Activated CD4-positive, CD25-positive, alpha-beta regulatory T cell treated with anti-CD3 and anti-CD28 coated beads, Interleukin-2, amount 50 U/mL, for 72 hours (primary cell): ENCODE data around the gene CPAMD8.

Experiments
- DNase-seq: peaks from one replicate; pipeline ENCODE4 v3.0.0; 2021

The CPAMD8 gene

DNA sequence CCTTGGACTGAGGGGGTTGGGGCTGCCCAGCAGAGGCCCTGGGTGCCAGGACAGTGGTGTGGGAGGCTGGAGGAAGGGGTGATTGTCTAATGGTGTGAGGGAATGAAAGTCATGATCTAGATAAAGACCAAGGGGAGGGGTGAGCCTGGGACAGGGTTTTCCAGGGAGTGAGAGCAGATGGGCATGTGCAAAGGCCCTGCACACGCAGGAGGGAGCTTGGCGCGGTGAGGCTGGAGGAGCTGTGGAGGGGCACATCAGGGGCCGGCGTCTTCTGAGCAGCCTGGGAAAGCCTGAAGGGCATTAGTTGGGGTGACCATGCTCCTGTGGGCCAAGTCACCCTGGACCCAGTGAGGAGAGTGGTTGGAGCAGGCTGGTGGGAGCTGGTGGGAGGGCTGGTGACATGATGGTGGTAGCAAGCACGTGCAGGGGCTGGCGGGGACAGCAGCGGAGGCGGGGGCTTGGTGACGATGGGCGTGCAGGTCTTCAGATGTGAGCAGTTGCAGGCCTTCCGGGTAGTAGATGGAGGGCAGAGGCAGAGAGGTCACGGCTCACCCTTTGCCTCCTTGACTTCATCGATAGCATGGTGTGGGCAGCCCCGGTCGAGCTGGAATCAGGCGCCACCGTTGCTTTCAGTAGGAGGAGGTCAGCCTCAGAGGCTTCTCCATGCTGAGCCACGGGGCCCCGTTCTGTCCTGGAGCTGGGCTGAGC, 158.0 kb downstream of the CPAMD8 start:
- DNase-seq, result no peak

DNA sequence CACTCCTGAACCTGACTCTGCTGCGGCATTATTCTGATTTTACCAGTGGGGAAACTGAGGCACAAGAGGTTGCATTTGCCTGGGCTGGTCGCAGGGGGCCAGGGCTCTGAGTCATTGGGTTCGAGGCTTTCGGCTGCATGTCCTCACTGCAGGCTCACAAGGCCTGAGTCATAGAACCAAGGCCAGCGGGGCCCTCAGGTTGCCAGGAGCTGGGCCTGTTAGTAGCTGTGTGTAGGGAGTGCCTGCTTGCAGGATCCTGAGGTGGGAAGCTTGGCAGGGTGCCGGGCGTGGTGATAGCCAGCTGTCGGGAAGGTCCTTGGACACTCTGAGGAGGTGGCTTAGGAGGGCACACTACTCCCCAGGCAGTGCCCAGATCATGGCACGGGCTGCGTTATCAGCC, 159.4 kb downstream of the CPAMD8 start:
- DNase-seq, result no peak

GRCh38 chr19:16862826-16863415, 163.7 kb downstream of the CPAMD8 start:
- DNase-seq, result no peak

GRCh38 chr19:16861834-16862233, 164.8 kb downstream of the CPAMD8 start:
- DNase-seq, result no peak

GRCh38 chr19:16861011-16861410, 165.6 kb downstream of the CPAMD8 start:
- no peak for DNase-seq

DNA sequence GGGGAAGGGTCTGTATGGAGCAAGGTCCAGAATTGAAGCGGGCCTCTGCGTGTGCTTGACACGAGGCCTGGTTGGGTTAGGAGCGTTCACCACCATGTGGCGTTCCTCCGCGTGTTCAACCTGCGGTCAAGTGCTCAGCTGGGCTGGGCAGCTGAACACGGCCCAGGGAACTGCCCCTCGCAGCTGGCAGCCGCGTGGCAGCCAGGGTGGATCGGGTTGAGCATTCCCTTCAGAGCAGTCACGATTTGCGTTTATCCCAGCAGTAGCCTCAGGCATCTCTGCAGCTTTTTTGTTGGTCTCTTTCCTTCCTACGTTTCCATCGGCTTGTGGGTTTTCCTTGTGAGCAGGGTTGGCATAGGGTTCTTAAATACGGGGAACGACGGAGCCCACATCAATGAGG, 166.5 kb downstream of the CPAMD8 start:
- no peak for DNase-seq

GRCh38 chr19:16859626-16860025, 167.0 kb downstream of the CPAMD8 start:
- DNase-seq, result no peak

DNA sequence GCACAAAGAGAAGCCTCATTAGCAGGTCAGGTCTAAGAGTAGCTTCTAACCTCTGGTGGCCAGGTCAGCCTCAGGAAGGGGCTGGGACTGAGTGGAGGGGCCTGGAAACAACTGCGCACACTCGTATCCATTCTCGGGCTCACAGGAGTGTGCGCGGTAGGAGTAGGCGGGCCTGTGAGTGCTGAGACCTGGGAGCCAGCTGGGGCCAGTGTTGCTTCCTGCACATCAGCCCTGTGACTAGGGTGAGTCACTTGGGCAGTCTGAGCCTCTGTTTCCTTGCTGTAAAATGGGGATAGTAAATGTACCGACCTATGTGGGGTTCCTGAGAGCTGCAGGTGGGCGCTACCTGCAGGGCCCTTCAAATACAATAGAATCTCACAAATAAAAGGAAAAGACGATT, 170.5 kb downstream of the CPAMD8 start:
- DNase-seq, result no peak

- DNase-seq, result no peak
These were observed 173.5 kb downstream of the CPAMD8 start for GRCh38 chr19:16853066-16853465.

DNA sequence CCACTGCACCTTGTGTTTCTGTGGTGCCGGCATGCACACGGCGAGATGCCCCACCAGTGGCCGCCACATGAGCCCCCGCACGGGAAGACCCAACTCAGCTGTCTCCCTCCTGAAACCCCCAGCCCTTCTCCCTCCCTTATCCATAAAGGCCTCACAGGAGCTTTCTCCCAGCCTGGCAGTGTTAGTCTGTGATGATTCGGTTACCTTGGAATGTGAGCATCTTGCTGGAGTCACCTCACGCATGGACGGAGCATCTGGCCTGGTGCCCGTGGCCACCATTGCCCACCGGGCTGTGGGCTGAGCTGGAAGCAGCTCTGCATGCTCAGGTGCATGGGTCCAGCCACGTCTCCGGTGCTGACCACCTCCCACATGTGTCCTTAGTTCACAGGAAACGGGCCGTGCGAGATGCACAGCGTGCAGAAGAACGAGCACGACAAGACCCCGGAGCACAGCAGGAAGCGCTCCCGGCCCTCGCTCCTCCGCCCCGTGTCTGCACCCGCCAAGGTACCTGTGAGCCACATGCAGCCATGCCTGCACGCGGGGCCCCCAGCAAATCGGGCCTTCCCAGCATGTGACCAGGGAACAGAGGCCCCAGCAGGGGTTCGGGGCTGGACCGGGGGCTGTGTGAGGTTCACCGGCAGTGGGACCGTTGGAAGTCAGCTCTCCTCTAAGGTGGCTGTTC, 175.4 kb downstream of the CPAMD8 start:
- DNase-seq, result no peak

DNA sequence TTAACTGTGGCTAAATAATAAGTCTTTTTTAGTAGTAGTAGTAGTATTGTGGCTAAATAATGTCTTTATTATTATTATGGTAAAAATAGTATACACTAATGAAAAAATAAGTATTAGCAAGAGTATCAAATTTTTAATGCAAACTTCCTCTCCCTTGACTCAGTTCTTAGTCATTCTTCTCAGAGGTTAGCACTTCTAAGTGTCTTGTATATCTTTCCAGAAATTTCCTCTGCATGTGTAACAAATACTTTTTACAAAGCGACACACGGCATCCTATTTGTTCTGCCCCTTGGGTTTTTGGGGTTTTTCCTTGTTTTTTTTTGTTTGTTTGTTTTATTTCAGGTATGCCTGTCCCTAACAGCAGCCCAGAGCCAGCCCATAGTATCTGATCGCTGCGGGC, 176.5 kb downstream of the CPAMD8 start:
- no peak for DNase-seq

- DNase-seq, result no peak
These were observed 177.4 kb downstream of the CPAMD8 start for GRCh38 chr19:16849168-16849567.

DNA sequence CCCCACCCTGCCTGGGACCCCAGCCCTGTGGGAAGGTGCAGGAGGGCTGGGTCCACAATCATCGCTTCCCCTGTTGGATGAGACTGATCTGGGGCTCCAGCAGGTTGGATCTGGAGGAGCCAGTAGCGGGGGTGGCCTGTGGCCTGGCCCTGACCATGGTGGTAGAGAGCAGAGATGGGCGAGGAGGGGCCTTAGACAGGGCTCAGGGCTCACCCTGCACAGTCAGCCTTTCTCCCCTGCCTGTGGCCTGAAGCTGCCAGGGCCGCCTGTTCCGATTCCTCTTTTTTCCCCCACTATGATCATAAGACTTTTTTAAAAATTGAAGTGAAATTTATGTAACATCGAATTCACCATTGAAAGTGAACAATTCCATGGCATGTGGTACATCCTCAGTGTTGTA, 179.2 kb downstream of the CPAMD8 start:
- DNase-seq, result no peak

DNA sequence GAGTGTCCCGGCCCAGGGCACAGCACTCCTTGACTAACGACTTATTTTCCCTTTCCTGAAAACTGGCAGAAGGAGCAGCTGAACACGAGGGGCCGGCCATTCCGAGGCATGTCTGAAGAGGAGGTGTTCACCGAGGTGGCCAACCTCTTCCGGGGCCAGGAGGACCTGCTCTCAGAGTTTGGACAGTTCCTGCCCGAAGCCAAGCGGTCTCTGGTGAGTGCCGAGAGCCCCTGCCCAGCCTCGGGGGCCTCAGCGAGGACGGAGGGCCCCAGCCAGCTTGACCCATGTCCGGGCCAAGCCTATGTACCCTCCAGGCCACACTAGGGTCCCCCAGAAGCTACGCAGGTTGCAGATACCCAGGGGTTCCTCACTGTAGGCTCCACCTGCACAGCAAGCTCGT, 179.7 kb downstream of the CPAMD8 start:
- DNase-seq, result no peak
